ENCODE data around the gene PHIP.

PHIP gene

GRCh38 chr6:79077715-79078074, 359 bp downstream of the PHIP start (continued):
- TF ChIP-seq ZNF274 (IDR thresholded peaks at IDR 0.05; ENCODE audit: low read length) (no peak), ZNF274 (tag by site-specific recombination; IDR thresholded peaks at IDR 0.05; ENCODE audit: borderline replicate concordance) (no peak), ZNF202 (tag by site-specific recombination; IDR thresholded peaks at IDR 0.05; ENCODE audit: borderline replicate concordance) (no peak), ZSCAN5A (tag by site-specific recombination; IDR thresholded peaks at IDR 0.05) (no peak), ZNF629 (tag by site-specific recombination; IDR thresholded peaks at IDR 0.05) (no peak), ZNF76 (tag by site-specific recombination; IDR thresholded peaks at IDR 0.05; ENCODE audit: borderline replicate concordance, low read depth) (no peak), YY1 (tag by site-specific recombination; IDR thresholded peaks at IDR 0.05) (no peak), AEBP2 (tag by site-specific recombination; IDR thresholded peaks at IDR 0.05; ENCODE audit: borderline replicate concordance) (no peak), GLI2 (tag by site-specific recombination; IDR thresholded peaks at IDR 0.05; ENCODE audit: borderline replicate concordance, low read depth) (no peak), ZNF18 (tag by site-specific recombination; IDR thresholded peaks at IDR 0.05) (no peak), TSHZ1 (tag by site-specific recombination; IDR thresholded peaks at IDR 0.05; ENCODE audit: borderline replicate concordance) (no peak)

DNA sequence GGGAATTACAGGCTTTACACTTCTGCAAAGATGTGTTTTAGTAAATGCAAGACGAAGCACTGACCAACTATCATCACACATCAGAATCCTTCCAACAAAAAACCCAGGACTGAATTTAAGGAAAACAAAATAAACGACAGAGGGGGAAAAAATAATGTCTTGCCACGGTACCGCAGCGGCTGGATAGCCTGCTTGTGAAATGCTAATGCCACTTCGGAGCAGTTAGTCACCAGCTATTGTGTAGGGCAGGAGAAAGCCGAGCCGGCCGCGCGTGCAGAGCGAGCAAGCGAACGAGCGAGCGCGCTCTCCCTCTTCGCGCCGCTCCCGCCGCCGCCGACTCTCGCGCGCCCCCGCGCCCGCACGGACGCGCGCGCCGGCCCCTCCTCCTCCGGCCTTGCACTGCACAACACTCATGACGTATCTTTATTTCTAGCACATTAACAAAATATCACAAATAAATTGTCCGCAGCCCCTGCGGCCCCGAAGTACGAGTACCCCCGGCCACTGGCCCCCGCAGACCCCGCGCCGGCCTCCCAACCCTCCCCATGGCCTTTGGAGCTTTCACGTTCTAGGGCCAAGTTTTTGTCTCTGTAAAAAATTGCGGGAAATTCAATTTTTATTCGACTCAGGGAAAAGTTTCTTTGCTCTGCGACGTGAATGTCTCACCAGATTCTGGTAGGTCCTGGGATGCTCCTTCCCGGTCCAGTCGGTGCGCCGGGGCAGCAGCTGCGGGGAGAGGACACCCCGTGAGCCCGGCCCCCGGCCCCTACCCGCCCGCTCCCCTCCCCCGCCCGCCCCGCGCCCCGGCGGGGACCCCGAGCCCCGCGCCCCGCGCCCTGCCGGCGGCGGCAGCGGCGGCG, 1.0 kb downstream of the PHIP start:
- no peaks in the 10 kb centered on the region for H3K9me3 ChIP-seq (ENCODE audit: control insufficient read depth, insufficient read depth, low read depth, low read length)
- peaks cover 15% of the 10 kb centered on the region for H3K4me1 ChIP-seq (ENCODE audit: control insufficient read depth, insufficient read depth, low read length)
- H3K4me3 ChIP-seq (ENCODE audit: low read depth, low read length): peak overlapping the region; percentile 99
- peaks cover 5 to 11% of the 10 kb centered on the region in 2 experiments; a peak in 2 of 3 replicates for H3K36me3 ChIP-seq (ENCODE audit: control insufficient read depth in 2 of 2, insufficient read depth in 1 of 2, low read length in 2 of 2)
- ChIA-PET CTCF (interaction anchor here (0.7 to 0.9 kb wide), 2 partner anchors 15 to 46 kb away, joined by 3 to 4 read pairs; no protein-coding TSS in a partner anchor), POLR2A (interaction anchor here (0.6 to 2.0 kb wide), 12 partner anchors 8 to 554 kb away, joined by 3 to 9 read pairs (median 5); partner anchors contain the start of genes LCA5 and SH3BGRL2)
- H3K27ac ChIP-seq (ENCODE audit: extremely low read depth, low read depth, low read length): peak overlapping the region; percentile 72
- TF ChIP-seq, protein P1, sequence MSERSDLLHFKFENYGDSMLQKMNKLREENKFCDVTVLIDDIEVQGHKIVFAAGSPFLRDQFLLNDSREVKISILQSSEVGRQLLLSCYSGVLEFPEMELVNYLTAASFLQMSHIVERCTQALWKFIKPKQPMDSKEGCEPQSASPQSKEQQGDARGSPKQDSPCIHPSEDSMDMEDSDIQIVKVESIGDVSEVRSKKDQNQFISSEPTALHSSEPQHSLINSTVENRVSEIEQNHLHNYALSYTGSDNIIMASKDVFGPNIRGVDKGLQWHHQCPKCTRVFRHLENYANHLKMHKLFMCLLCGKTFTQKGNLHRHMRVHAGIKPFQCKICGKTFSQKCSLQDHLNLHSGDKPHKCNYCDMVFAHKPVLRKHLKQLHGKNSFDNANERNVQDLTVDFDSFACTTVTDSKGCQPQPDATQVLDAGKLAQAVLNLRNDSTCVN (tag by site-specific recombination; optimal IDR thresholded peaks at IDR 0.05): peak; percentile 82
- TF ChIP-seq, protein P2, sequence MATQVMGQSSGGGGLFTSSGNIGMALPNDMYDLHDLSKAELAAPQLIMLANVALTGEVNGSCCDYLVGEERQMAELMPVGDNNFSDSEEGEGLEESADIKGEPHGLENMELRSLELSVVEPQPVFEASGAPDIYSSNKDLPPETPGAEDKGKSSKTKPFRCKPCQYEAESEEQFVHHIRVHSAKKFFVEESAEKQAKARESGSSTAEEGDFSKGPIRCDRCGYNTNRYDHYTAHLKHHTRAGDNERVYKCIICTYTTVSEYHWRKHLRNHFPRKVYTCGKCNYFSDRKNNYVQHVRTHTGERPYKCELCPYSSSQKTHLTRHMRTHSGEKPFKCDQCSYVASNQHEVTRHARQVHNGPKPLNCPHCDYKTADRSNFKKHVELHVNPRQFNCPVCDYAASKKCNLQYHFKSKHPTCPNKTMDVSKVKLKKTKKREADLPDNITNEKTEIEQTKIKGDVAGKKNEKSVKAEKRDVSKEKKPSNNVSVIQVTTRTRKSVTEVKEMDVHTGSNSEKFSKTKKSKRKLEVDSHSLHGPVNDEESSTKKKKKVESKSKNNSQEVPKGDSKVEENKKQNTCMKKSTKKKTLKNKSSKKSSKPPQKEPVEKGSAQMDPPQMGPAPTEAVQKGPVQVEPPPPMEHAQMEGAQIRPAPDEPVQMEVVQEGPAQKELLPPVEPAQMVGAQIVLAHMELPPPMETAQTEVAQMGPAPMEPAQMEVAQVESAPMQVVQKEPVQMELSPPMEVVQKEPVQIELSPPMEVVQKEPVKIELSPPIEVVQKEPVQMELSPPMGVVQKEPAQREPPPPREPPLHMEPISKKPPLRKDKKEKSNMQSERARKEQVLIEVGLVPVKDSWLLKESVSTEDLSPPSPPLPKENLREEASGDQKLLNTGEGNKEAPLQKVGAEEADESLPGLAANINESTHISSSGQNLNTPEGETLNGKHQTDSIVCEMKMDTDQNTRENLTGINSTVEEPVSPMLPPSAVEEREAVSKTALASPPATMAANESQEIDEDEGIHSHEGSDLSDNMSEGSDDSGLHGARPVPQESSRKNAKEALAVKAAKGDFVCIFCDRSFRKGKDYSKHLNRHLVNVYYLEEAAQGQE (tag by site-specific recombination; IDR thresholded peaks at IDR 0.05): peak; percentile 89
- TF ChIP-seq ZNF366 (tag by site-specific recombination; conservative IDR thresholded peaks at IDR 0.05): no peak
- TF ChIP-seq TCF7L2 (IDR thresholded peaks at IDR 0.05; ENCODE audit: borderline replicate concordance, low read depth, low read length): no peak
- TF ChIP-seq ZBTB6 (tag by site-specific recombination; IDR thresholded peaks at IDR 0.05): peak; percentile 15; the same call in 1 of the 2 replicates
- TF ChIP-seq SETDB1 (IDR thresholded peaks at IDR 0.05; ENCODE audit: insufficient read length, low read length): no peak
- no peak for TF ChIP-seq ZBTB1 (tag by site-specific recombination; IDR thresholded peaks at IDR 0.05)
- TF ChIP-seq ZNF677 (tag by site-specific recombination; IDR thresholded peaks at IDR 0.05): no peak

Measured in HEK293 (cell line).